Omental fat pad (tissue), 4 donors: ENCODE results near the gene SAP30BP. TPM values are rescaled to one million over a fixed set of nuclear protein-coding genes. Genes with fewer than 3 reads are reported as not detected.

ENCODE experiments used
- ATAC-seq: fragments of 150-250 bp; one replicate; pipeline ENCODE4 v1.9.1; 2016; ENCODE audit warnings: mild to moderate bottlenecking, moderate library complexity; ENCODE audit not compliant: low FRiP score
- DNase-seq: peaks from one replicate; pipeline ENCODE4 v3.0.0-alpha.2; 2019; ENCODE audit warnings: low spot score
- total RNA-seq, 4 donors: library from RNA; depleted of rRNA; stranded (reverse); fragments of >200 nt; gene quantifications; one replicate each; pipeline ENCODE4 v1.1.0, GENCODE V29; 2016
- TF ChIP-seq, protein P1 (sequence below), 3 donors: fragments of 450-650 bp; IDR thresholded peaks; one replicate each; pipeline ENCODE4 v1.5.1; 2016 to 2017; ENCODE audit warnings: antibody characterized with exemption in 3 of 3, mild to moderate bottlenecking in 3 of 3, moderate library complexity in 2 of 3

Gene SAP30BP
- total RNA-seq, 4 donors from 2014 or later: 52.9 to 105 (median 68.8) TPM

DNA sequence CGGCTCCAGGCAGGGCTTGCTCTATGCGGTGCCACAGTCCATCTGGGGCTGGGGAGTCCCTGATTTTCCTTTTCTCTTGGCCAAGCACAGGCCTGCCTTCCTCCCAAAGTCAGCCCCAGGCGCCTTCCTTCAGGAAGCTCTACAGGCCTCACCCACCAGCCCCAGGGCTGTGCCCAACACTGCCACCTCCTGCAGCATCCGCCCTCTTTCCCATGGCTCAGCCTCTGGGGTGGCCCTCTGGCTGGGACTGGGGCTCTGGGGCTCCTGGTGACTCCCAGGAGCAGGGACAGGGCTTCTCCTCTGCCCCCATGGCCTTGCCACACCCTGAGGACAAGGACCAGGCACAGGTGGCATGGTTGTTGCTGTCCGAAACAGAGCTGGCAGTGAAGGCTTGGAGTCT lies 54.9 kb downstream of the SAP30BP start:
- DNase-seq (no peak), ATAC-seq (no peak)
- TF ChIP-seq, protein P1, sequence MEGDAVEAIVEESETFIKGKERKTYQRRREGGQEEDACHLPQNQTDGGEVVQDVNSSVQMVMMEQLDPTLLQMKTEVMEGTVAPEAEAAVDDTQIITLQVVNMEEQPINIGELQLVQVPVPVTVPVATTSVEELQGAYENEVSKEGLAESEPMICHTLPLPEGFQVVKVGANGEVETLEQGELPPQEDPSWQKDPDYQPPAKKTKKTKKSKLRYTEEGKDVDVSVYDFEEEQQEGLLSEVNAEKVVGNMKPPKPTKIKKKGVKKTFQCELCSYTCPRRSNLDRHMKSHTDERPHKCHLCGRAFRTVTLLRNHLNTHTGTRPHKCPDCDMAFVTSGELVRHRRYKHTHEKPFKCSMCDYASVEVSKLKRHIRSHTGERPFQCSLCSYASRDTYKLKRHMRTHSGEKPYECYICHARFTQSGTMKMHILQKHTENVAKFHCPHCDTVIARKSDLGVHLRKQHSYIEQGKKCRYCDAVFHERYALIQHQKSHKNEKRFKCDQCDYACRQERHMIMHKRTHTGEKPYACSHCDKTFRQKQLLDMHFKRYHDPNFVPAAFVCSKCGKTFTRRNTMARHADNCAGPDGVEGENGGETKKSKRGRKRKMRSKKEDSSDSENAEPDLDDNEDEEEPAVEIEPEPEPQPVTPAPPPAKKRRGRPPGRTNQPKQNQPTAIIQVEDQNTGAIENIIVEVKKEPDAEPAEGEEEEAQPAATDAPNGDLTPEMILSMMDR (IDR thresholded peaks at IDR 0.05): no peak

GRCh38 chr17:75722542-75723095 lies 55.5 kb downstream of the SAP30BP start:
- no peak for ATAC-seq
- no peak for DNase-seq
- TF ChIP-seq, protein P1 (IDR thresholded peaks at IDR 0.05): no peak

GRCh38 chr17:75723171-75723930 lies 56.2 kb downstream of the SAP30BP start:
- ATAC-seq (no peak), DNase-seq (no peak)
- TF ChIP-seq, protein P1 (IDR thresholded peaks at IDR 0.05): no peak

GRCh38 chr17:75724016-75725003 lies 57.2 kb downstream of the SAP30BP start:
- TF ChIP-seq, protein P1 (IDR thresholded peaks at IDR 0.05): no peak
- no peak for DNase-seq
- no peak for ATAC-seq

GRCh38 chr17:75725504-75725903 lies 58.4 kb downstream of the SAP30BP start:
- TF ChIP-seq, protein P1 (IDR thresholded peaks at IDR 0.05): no peak
- ATAC-seq (no peak), DNase-seq (no peak)

- TF ChIP-seq, protein P1 (IDR thresholded peaks at IDR 0.05): no peak
- ATAC-seq: no peak
Observed at GRCh38 chr17:75727391-75727790, 60.3 kb downstream of the SAP30BP start.

More at GRCh38 chr17:75727391-75727790, 60.3 kb downstream of the SAP30BP start:
- DNase-seq: no peak
